HFFc6 (cell line): ENCODE data around the gene ADRA2A. TPM values are rescaled to one million over a fixed set of nuclear protein-coding genes. Genes with fewer than 3 reads are reported as not detected.

Experiments
- DNase-seq: peaks from one replicate; pipeline ENCODE4 v3.0.0-alpha.2; 2018
- H3K27ac Mint-ChIP-seq: 2 replicates; pipeline ENCODE4 v1.8.0; 2020; ENCODE audit warnings: mild to moderate bottlenecking, mixed read lengths
- H3K27me3 Mint-ChIP-seq: 2 replicates; pipeline ENCODE4 v1.8.0; 2021; ENCODE audit warnings: mild to moderate bottlenecking, moderate library complexity, mixed read lengths; ENCODE audit not compliant: insufficient read depth
- H3K36me3 Mint-ChIP-seq: 2 replicates; pipeline ENCODE4 v1.8.0; 2021; ENCODE audit warnings: low read depth, mixed read lengths
- H3K4me1 Mint-ChIP-seq: 2 replicates; pipeline ENCODE4 v1.8.0; 2020; ENCODE audit warnings: low read depth, mixed read lengths
- H3K4me3 Mint-ChIP-seq: 2 replicates; pipeline ENCODE4 v1.8.0; 2020; ENCODE audit warnings: mild to moderate bottlenecking, moderate library complexity, mixed read lengths
- H3K9me3 Mint-ChIP-seq: 2 replicates; pipeline ENCODE4 v1.8.0; 2020; ENCODE audit warnings: mild to moderate bottlenecking, mixed read lengths
- CTCF ChIP-seq: fragments of 200-600 bp; sonication (generic); IDR thresholded peaks from 2 replicates; pipeline ENCODE4 v1.5.0; 2021; ENCODE audit warnings: antibody characterized with exemption, mild to moderate bottlenecking
- total RNA-seq, 6 experiments: library from RNA; stranded (reverse); fragmentation: NEBNext Ultra II Directional; extraction: Animal tissue kit (Norgen Biotek cat#: 25700); gene quantifications; 2 replicates in 1 of 6; 3 replicates in 5 of 6; pipeline ENCODE4 v1.2.3, GENCODE V29; 2021

ADRA2A gene
- total RNA-seq, 6 experiments from 2014 or later: not detected

GRCh38 chr10:111075577-111076185 lies 1.1 kb upstream of the ADRA2A start:
- H3K27ac Mint-ChIP-seq: no peak overlapping the region
- peaks cover 28% of the 10 kb centered on the region for H3K27me3 Mint-ChIP-seq
- peak overlapping the region; percentile 76 for H3K4me3 Mint-ChIP-seq
- TF ChIP-seq CTCF: no peak
- DNase-seq: no peak
- H3K36me3 Mint-ChIP-seq: no peaks in the 10 kb centered on the region
- no peaks in the 10 kb centered on the region for H3K4me1 Mint-ChIP-seq
- H3K9me3 Mint-ChIP-seq: no peaks in the 10 kb centered on the region; the same call in 1 of the 2 replicates

GRCh38 chr10:111076191-111076681 lies 593 bp upstream of the ADRA2A start:
- Mint-ChIP-seq H3K36me3 (no peaks in the 10 kb centered on the region), H3K4me3 (peak overlapping the region; percentile 76), H3K4me1 (no peaks in the 10 kb centered on the region), H3K27me3 (peaks cover 28% of the 10 kb centered on the region), H3K9me3 (no peaks in the 10 kb centered on the region; the same call in 1 of the 2 replicates), H3K27ac (no peak overlapping the region)
- TF ChIP-seq CTCF: peak; percentile 84
- no peak for DNase-seq

- H3K27me3 Mint-ChIP-seq: peaks cover 28% of the 10 kb centered on the region
- no peak for DNase-seq
- no peaks in the 10 kb centered on the region for H3K36me3 Mint-ChIP-seq
- no peak for TF ChIP-seq CTCF
- no peak overlapping the region for H3K27ac Mint-ChIP-seq
- H3K9me3 Mint-ChIP-seq: no peaks in the 10 kb centered on the region; the same call in 1 of the 2 replicates
- no peak overlapping the region for H3K4me3 Mint-ChIP-seq
- no peaks in the 10 kb centered on the region for H3K4me1 Mint-ChIP-seq
These were observed 603 bp downstream of the ADRA2A start for GRCh38 chr10:111077479-111077784.

- no peaks in the 10 kb centered on the region; the same call in 1 of the 2 replicates for H3K9me3 Mint-ChIP-seq
- peaks cover 30% of the 10 kb centered on the region for H3K27me3 Mint-ChIP-seq
- no peak overlapping the region for H3K27ac Mint-ChIP-seq
- no peak overlapping the region for H3K4me3 Mint-ChIP-seq
- H3K36me3 Mint-ChIP-seq: no peaks in the 10 kb centered on the region
- DNase-seq: no peak
- H3K4me1 Mint-ChIP-seq: no peaks in the 10 kb centered on the region
- TF ChIP-seq CTCF: no peak
These were observed 1.1 kb downstream of the ADRA2A start for GRCh38 chr10:111077785-111078504.

- Mint-ChIP-seq H3K36me3 (no peaks in the 10 kb centered on the region), H3K4me1 (no peaks in the 10 kb centered on the region), H3K27me3 (peaks cover 24% of the 10 kb centered on the region), H3K4me3 (no peak overlapping the region), H3K9me3 (no peaks in the 10 kb centered on the region; the same call in 1 of the 2 replicates), H3K27ac (no peak overlapping the region)
- no peak for TF ChIP-seq CTCF
- no peak for DNase-seq
These were observed 1.8 kb downstream of the ADRA2A start for GRCh38 chr10:111078505-111079185.
